HG02870 (cell line): Measurements from ENCODE around the gene HTR7.

Experiments
- ATAC-seq: cut with Tn5 transposase; IDR thresholded peaks from one replicate; pipeline ENCODE4 v1.9.1; 2021; ENCODE audit warnings: mild to moderate bottlenecking, moderate library complexity; ENCODE audit not compliant: unreplicated experiment

HTR7 gene

GRCh38 chr10:90745565-90745964 lies 112.3 kb downstream of the HTR7 start:
- no peak for ATAC-seq

- no peak for ATAC-seq
These were observed 114.5 kb downstream of the HTR7 start for GRCh38 chr10:90743291-90743690.

GRCh38 chr10:90741926-90742565 lies 115.8 kb downstream of the HTR7 start:
- no peak for ATAC-seq

- no peak for ATAC-seq
These were observed 117.6 kb downstream of the HTR7 start for GRCh38 chr10:90740265-90740664.

- ATAC-seq = no peak
These were observed 119.0 kb downstream of the HTR7 start for GRCh38 chr10:90738885-90739284.

- ATAC-seq = no peak
These were observed 123.4 kb downstream of the HTR7 start for GRCh38 chr10:90734415-90734814.

GRCh38 chr10:90732581-90732980 lies 125.3 kb downstream of the HTR7 start:
- peak; percentile 83 for ATAC-seq

GRCh38 chr10:90723416-90724068 lies 134.3 kb downstream of the HTR7 start:
- ATAC-seq = no peak

- no peak for ATAC-seq
These were observed 135.0 kb downstream of the HTR7 start for GRCh38 chr10:90722832-90723231.

- ATAC-seq = no peak
These were observed 139.7 kb downstream of the HTR7 start for GRCh38 chr10:90718182-90718581.

GRCh38 chr10:90712529-90712928 lies 145.3 kb downstream of the HTR7 start:
- no peak for ATAC-seq

GRCh38 chr10:90709727-90710126 lies 148.1 kb downstream of the HTR7 start:
- no peak for ATAC-seq

- ATAC-seq = no peak
These were observed 150.2 kb downstream of the HTR7 start for GRCh38 chr10:90707657-90708056.

GRCh38 chr10:90701428-90701827 lies 156.4 kb downstream of the HTR7 start:
- no peak for ATAC-seq

- ATAC-seq = no peak
These were observed 161.7 kb downstream of the HTR7 start for GRCh38 chr10:90695915-90696676.
